ENCODE results near the gene TSHB.

Gene TSHB

DNA sequence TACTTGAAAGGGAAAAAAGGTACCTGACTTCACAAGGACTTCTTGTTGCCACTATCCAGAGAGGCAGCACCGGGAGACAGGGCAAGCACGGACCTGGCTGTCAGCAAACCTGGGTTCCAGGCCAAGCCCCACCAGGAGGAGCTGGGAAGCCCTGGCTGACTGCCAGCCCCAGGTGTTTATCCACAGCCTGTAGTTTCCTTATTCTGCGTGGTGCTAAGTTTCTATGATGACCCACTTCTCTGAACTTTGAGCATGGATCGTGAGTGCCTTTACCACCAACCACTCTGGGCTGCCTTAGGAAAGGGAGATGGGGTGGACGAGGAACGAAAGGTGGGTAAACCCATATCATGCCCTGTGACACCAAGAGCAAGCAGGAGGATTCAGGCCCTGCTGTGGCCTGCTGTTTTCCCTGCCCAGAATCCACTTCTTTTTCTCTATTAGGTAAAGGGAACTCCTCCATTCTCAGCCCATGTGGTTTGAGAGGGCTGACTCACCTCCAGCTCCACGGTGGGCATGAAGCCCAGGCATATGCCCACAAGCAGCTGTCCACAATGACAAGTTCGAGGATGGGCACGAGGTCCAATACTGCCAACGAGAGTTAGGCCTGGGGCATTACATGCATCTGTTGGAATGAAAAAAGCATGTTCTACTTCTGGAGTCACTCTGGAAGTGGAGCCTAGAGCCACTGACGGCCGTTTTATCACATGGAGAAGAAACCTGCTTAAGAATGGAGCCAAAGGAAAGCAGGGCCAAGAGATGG is 39.4 kb downstream of the TSHB start:
- no peak for TF ChIP-seq CTCF (IDR thresholded peaks at IDR 0.05)
- H3K27me3 Mint-ChIP-seq (ENCODE audit: low read depth, poor library complexity): peaks cover 7% of the 10 kb centered on the region
- no peak overlapping the region for H3K4me3 Mint-ChIP-seq
- peaks cover 26% of the 10 kb centered on the region for H3K36me3 Mint-ChIP-seq (ENCODE audit: low read depth)
- peaks cover 36% of the 10 kb centered on the region for H3K4me1 Mint-ChIP-seq
- no peak for DNase-seq
- H3K27ac Mint-ChIP-seq: no peak overlapping the region
- H3K9me3 Mint-ChIP-seq: no peaks in the 10 kb centered on the region

DNA sequence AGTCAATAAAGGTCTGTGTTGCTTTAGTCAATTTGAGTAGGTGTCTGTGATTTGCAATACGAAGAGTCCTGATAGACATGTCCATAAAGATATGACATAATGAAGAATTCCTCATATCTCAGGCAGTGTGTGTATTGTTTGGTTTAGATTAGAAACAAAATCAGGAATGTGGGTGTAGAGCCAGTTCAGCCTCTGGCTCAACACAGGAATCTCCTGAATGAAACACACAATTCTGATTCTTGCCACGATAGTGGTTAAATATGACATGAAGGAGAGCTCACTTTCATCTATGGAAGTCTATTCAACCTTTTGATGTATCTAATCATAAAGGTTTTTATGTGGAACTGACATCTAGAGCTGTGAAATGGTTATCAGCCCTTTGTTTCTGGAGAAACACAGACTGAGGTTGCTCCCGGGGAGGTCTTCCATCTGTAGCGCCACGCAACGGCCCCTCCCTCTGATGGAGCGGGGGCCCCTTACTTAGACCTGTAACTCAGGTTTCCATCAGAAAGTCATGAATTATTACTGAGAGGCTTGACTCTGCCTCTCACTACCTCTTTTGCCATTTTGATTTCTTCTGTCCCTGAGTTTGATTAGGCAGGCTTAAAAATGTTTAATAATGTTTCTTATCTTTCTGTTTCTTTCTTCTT is 40.2 kb downstream of the TSHB start:
- no peak for DNase-seq

GRCh38 chr1:115071012-115071664 is 41.5 kb downstream of the TSHB start:
- H3K4me1 Mint-ChIP-seq: peaks cover 57% of the 10 kb centered on the region
- peaks cover 14% of the 10 kb centered on the region for H3K36me3 Mint-ChIP-seq (ENCODE audit: low read depth)

More for the DNA sequence above, 40.2 kb downstream of the TSHB start:
- peaks cover 43% of the 10 kb centered on the region for H3K4me1 Mint-ChIP-seq
- peaks cover 7% of the 10 kb centered on the region for H3K27me3 Mint-ChIP-seq (ENCODE audit: low read depth, poor library complexity)
- peak overlapping the region; percentile 17 for H3K27ac Mint-ChIP-seq
- peaks cover 20% of the 10 kb centered on the region for H3K36me3 Mint-ChIP-seq (ENCODE audit: low read depth)
- TF ChIP-seq CTCF (IDR thresholded peaks at IDR 0.05): no peak
- no peaks in the 10 kb centered on the region for H3K9me3 Mint-ChIP-seq
- H3K4me3 Mint-ChIP-seq: no peak overlapping the region

GRCh38 chr1:115073298-115074087 is 43.9 kb downstream of the TSHB start:
- H3K4me1 Mint-ChIP-seq: peaks cover 64% of the 10 kb centered on the region
- no peak overlapping the region for H3K4me3 Mint-ChIP-seq
- H3K36me3 Mint-ChIP-seq (ENCODE audit: low read depth): peaks cover 5% of the 10 kb centered on the region
- peaks cover 7% of the 10 kb centered on the region for H3K27me3 Mint-ChIP-seq (ENCODE audit: low read depth, poor library complexity)
- H3K27ac Mint-ChIP-seq: no peak overlapping the region
- H3K9me3 Mint-ChIP-seq: no peaks in the 10 kb centered on the region
- no peak for TF ChIP-seq CTCF (IDR thresholded peaks at IDR 0.05)
- DNase-seq: no peak

More at GRCh38 chr1:115071012-115071664, 41.5 kb downstream of the TSHB start:
- Mint-ChIP-seq H3K9me3 (no peaks in the 10 kb centered on the region), H3K27me3 (ENCODE audit: low read depth, poor library complexity) (peaks cover 7% of the 10 kb centered on the region), H3K27ac (no peak overlapping the region), H3K4me3 (no peak overlapping the region)
- no peak for TF ChIP-seq CTCF (IDR thresholded peaks at IDR 0.05)
- DNase-seq: no peak

DNA sequence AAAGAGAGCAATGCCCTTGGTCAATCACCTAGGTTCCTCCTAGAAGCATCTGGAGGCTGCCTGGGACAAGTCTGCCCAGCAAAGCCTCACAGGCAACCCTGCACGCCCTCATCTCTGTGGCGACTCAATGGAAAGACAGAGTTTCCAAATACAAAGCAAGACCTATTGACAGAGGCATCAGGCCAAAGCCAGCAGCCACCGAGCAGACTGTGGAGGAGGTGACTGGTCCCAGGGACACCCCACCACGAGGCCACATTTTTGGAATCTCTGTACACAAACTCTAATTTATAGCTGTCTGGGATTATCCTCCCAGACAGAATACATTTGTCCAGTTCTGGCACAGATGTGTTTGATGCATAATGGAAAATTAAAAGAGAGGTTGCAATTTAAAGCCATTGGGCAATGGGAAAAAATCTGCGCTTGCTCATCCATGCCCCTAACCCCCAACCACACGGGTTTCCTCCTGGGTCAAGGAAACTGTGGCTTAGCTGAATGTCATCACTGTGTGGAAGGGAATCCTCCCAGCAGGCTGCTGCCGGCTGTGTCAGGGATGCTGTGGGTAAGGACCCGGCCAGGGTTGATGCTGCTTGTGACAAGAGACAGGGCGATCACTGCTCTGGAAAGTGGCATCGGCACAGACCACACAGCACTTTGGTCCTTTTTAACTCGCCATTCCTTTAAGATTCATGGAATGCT is 45.4 kb downstream of the TSHB start:
- H3K36me3 Mint-ChIP-seq (ENCODE audit: low read depth): no peaks in the 10 kb centered on the region
- no peak for DNase-seq
- TF ChIP-seq CTCF (IDR thresholded peaks at IDR 0.05): no peak
- no peaks in the 10 kb centered on the region for H3K27me3 Mint-ChIP-seq (ENCODE audit: low read depth, poor library complexity)
- H3K27ac Mint-ChIP-seq: no peak overlapping the region
- no peaks in the 10 kb centered on the region for H3K9me3 Mint-ChIP-seq
- H3K4me1 Mint-ChIP-seq: peaks cover 59% of the 10 kb centered on the region
- no peak overlapping the region for H3K4me3 Mint-ChIP-seq

Measured in nephron progenitor cell (in vitro differentiated cells).